Body of pancreas (tissue), 4 donors: ENCODE measurements around the gene FAM20C. TPM values are rescaled to one million over a fixed set of nuclear protein-coding genes. Genes with fewer than 3 reads are reported as not detected.

Source experiments
- ATAC-seq: fragments of 150-250 bp; one replicate; pipeline ENCODE4 v1.9.1; 2016
- DNase-seq, 4 donors: peaks; one replicate each; pipeline ENCODE4 v3.0.0-alpha.2; 2019
- H3K27ac ChIP-seq, 4 donors: fragments of 200-600 bp; sonication (generic); 1 replicate in 3 of 4; 2 replicates in 1 of 4; pipeline versions ENCODE4 v1.5.1 to v1.6.1; 2016 to 2019; ENCODE audit warnings: mild to moderate bottlenecking in 1 of 4, mixed read lengths in 1 of 4, moderate library complexity in 1 of 4
- H3K27me3 ChIP-seq, 2 donors: fragments of 200-600 bp; sonication (generic); one replicate each; pipeline ENCODE4 v1.6.0; 2016; ENCODE audit warnings: mild to moderate bottlenecking in 1 of 2
- H3K36me3 ChIP-seq, 2 donors: fragments of 200-600 bp; sonication (generic); replicated peaks in 1 of 2; 2 replicates each; pipeline ENCODE4 v1.5.1; 2016; ENCODE audit warnings: low read depth in 2 of 2; ENCODE audit not compliant: insufficient read depth in 1 of 2
- H3K4me1 ChIP-seq: fragments of 200-600 bp; sonication (generic); one replicate; pipeline ENCODE4 v1.6.0; 2016
- H3K4me3 ChIP-seq, 2 donors: fragments of 200-600 bp; sonication (generic); 1 replicate in 1 of 2; 2 replicates in 1 of 2; pipeline ENCODE4 v1.5.1; 2016 to 2019
- H3K9me3 ChIP-seq, 3 donors: fragments of 200-600 bp; sonication (generic); 1 replicate in 2 of 3; 2 replicates in 1 of 3; pipeline ENCODE4 v1.5.1; 2016
- CTCF ChIP-seq, 7 experiments: fragments of 450-650 bp in 4 of 7; fragments of 200-600 bp in 3 of 7; sonication (generic) in 3 of 7; IDR thresholded peaks; one replicate each; pipeline ENCODE4 v1.5.1; 2016 to 2019; ENCODE audit warnings: antibody characterized with exemption in 7 of 7
- POLR2A ChIP-seq, 3 donors: fragments of 450-650 bp; IDR thresholded peaks; one replicate each; pipeline ENCODE4 v1.6.1; 2016; ENCODE audit warnings: antibody characterized with exemption in 3 of 3, mild to moderate bottlenecking in 2 of 3
- WGBS, 2 donors: methylation state at CpG; one replicate each; pipeline ENCODE4 v1.1.5; 2017; 5-methylcytosine and 5-hydroxymethylcytosine counted together
- intact Hi-C: fragments of 100-400 bp; cut with DNase I; formaldehyde crosslinking; loops from one replicate; pipeline ENCODE4 v1.15.1; 2023
- total RNA-seq, 2 donors: library from RNA; depleted of rRNA; stranded (reverse); fragments of >200 nt; gene quantifications; one replicate each; pipeline ENCODE4 v1.1.0, GENCODE V29; 2016

FAM20C gene
- total RNA-seq, 2 donors from 2014 or later = 12.7 to 26.0 TPM

DNA sequence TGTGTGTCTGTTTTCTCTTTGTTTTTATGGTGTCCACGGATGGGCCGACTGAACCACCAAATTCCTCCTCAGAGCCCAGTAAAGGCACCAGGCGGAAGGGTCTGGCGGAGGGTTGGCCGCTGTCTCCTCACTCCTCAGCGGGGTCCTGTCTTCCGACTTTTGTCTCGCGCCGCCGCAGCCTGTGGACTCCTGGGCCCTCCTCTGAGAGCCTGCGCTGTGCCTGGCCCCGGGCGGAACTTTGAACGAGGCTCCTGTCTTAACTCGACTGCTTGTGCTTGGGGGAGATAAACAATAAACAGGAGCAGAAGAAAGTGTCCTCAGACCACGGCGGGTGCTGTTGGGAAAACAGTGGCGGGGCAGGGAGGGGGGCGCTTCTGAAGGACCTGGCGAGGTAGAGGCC is 2.2 kb upstream of the FAM20C start:
- DNase-seq = no peak
- ATAC-seq = no peak

GRCh38 chr7:191105-191980 is 1.0 kb upstream of the FAM20C start:
- peak overlapping the region in 3 of 4 donors; percentile 59 to 83 (median 67) for H3K27ac ChIP-seq
- ATAC-seq (peak; percentile 15), DNase-seq (peak; percentile 41 to 53 (median 47))
- H3K4me1 ChIP-seq = peaks cover 27% of the 10 kb centered on the region
- H3K4me3 ChIP-seq = peak overlapping the region in 1 of 2 donors; percentile 15
- WGBS, 2 donors = 31 to 67% methylated on average over 3 to 32 of the region's 34 CpGs
- no peak for TF ChIP-seq POLR2A (IDR thresholded peaks at IDR 0.05)
- no peak for TF ChIP-seq CTCF (IDR thresholded peaks at IDR 0.05)
- no peaks in the 10 kb centered on the region for H3K9me3 ChIP-seq
- H3K36me3 ChIP-seq = no peaks in the 10 kb centered on the region
- no peaks in the 10 kb centered on the region for H3K27me3 ChIP-seq
- intact Hi-C loops = no loop called here

More for the DNA sequence above, 2.2 kb upstream of the FAM20C start:
- Histone ChIP-seq H3K27ac (no peak overlapping the region), H3K9me3 (no peaks in the 10 kb centered on the region), H3K27me3 (no peaks in the 10 kb centered on the region), H3K36me3 (no peaks in the 10 kb centered on the region), H3K4me3 (no peak overlapping the region), H3K4me1 (peaks cover 27% of the 10 kb centered on the region)
- TF ChIP-seq POLR2A (IDR thresholded peaks at IDR 0.05) (no peak), CTCF (IDR thresholded peaks at IDR 0.05) (no peak)
- intact Hi-C loops = no loop called here
- WGBS, 2 donors = 86 to 92% methylated on average over 20 to 21 of the region's 21 CpGs

DNA sequence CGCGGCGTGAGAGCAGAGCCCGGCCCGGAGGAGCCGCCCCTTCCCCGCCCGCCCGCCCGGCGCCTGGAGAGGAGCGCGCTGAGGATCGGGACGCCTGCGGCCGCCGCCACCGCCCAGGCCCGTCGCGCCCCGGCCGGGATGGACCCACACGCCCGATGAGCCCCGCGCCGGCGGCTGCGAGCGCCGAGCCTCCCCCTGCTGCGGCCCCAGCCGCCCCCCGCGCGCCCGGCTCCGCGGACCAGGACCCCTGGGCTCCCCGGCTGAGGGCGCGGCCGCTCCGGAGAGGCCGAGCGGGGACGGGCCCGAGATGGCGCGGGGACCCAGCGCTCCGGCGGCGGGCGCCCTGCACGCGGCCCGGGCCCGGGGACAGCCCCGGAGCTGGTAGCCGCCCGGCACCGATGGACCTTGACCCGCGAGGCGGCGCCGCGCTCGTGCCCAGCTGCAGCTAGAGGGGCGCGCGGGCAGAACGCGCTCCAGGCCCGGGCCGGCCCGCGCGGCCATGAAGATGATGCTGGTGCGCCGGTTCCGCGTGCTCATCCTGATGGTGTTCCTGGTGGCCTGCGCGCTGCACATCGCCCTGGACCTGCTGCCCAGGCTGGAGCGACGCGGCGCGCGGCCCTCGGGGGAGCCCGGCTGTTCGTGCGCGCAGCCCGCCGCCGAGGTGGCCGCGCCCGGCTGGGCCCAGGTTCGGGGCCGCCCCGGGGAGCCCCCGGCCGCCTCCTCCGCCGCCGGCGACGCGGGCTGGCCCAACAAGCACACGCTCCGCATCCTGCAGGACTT is 520 bp downstream of the FAM20C start:
- DNase-seq (peak in 3 of 4 donors; percentile 31 to 57 (median 48)), ATAC-seq (peak; percentile 31)
- Histone ChIP-seq H3K27ac (peak overlapping the region; percentile 59 to 83 (median 64)), H3K4me3 (peak overlapping the region in 1 of 2 donors; percentile 46), H3K4me1 (peaks cover 27% of the 10 kb centered on the region), H3K9me3 (no peaks in the 10 kb centered on the region), H3K36me3 (peaks cover 0 to 5% of the 10 kb centered on the region in 2 donors), H3K27me3 (no peaks in the 10 kb centered on the region)
- TF ChIP-seq POLR2A (IDR thresholded peaks at IDR 0.05) (no peak), CTCF (IDR thresholded peaks at IDR 0.05) (no peak)
- WGBS, 2 donors = 0% methylated on average over 85 of the region's 119 CpGs; no CpG with 5 or more reads in 1 of the 2 donors
- intact Hi-C loops = no loop called here

- H3K27ac ChIP-seq = peak overlapping the region in 1 of 4 donors; percentile 29
- ATAC-seq (no peak), DNase-seq (peak in 1 of 4 donors; percentile 24)
- peak overlapping the region; percentile 13 to 46 for H3K4me3 ChIP-seq
- peaks cover 0 to 8% of the 10 kb centered on the region in 2 donors for H3K36me3 ChIP-seq
- H3K4me1 ChIP-seq = peaks cover 27% of the 10 kb centered on the region
- 2 to 4% methylated on average over 7 to 56 of the region's 57 CpGs for WGBS, 2 donors
- intact Hi-C loops = no loop called here
- TF ChIP-seq POLR2A (IDR thresholded peaks at IDR 0.05) (no peak), CTCF (IDR thresholded peaks at IDR 0.05) (no peak)
- H3K27me3 ChIP-seq = no peaks in the 10 kb centered on the region
- no peaks in the 10 kb centered on the region for H3K9me3 ChIP-seq
Measured at GRCh38 chr7:193481-194251, 1.3 kb downstream of the FAM20C start.
